ENCODE data around the gene MIAT. TPM values are rescaled to one million over a fixed set of nuclear protein-coding genes. Genes with fewer than 3 reads are reported as not detected.

MIAT gene
- total RNA-seq, 3 donors from 2014 or later (not counting 1 experiment from before 2014, with no cell fraction given), result 75.3 to 105 (median 76.3) TPM

- no peaks in the 10 kb centered on the region for H3K27me3 ChIP-seq (ENCODE audit: control insufficient read depth, insufficient read depth, low read length)
- H3K9me3 Mint-ChIP-seq, result peaks cover 0 to 3% of the 10 kb centered on the region in 2 donors
- no peak for DNase-seq
- no peak for ATAC-seq
- peaks cover 12% of the 10 kb centered on the region for H3K36me3 Mint-ChIP-seq
- intact Hi-C loops (cut with micrococcal nuclease), result no loop called here
- H3K4me3 ChIP-seq (ENCODE audit: low read length), result no peak overlapping the region
- no peaks in the 10 kb centered on the region for H3K9me3 ChIP-seq (ENCODE audit: control insufficient read depth, insufficient read depth, low read length)
- peaks cover 22% of the 10 kb centered on the region for H3K36me3 ChIP-seq (ENCODE audit: control insufficient read depth, insufficient read depth, low read length)
- TF ChIP-seq CTCF (IDR thresholded peaks at IDR 0.05), result no peak
- peak overlapping the region in 1 of 2 donors; percentile 31 for H3K27ac Mint-ChIP-seq
- H3K4me1 Mint-ChIP-seq, result peaks cover 32 to 48% of the 10 kb centered on the region in 2 donors
- H3K27ac ChIP-seq (ENCODE audit: low read length), result no peak overlapping the region
- H3K27me3 Mint-ChIP-seq (ENCODE audit: low read depth in 2 of 2), result no peaks in the 10 kb centered on the region
- no peaks in the 10 kb centered on the region for H3K4me1 ChIP-seq (ENCODE audit: control insufficient read depth, insufficient read depth, low read length)
- H3K4me3 Mint-ChIP-seq, result no peak overlapping the region
Observed at GRCh38 chr22:26700462-26700861, 43.1 kb downstream of the MIAT start.

GRCh38 chr22:26700886-26701285 is 43.5 kb downstream of the MIAT start:
- intact Hi-C loops (cut with micrococcal nuclease), result no loop called here
- no peak overlapping the region for H3K27ac ChIP-seq (ENCODE audit: low read length)
- Mint-ChIP-seq H3K4me3 (no peak overlapping the region), H3K36me3 (peaks cover 12% of the 10 kb centered on the region), H3K4me1 (peaks cover 36 to 48% of the 10 kb centered on the region in 2 donors), H3K27me3 (ENCODE audit: low read depth in 2 of 2) (no peaks in the 10 kb centered on the region), H3K27ac (no peak overlapping the region), H3K9me3 (peaks cover 0 to 3% of the 10 kb centered on the region in 2 donors)
- no peak overlapping the region for H3K4me3 ChIP-seq (ENCODE audit: low read length)
- H3K9me3 ChIP-seq (ENCODE audit: control insufficient read depth, insufficient read depth, low read length), result no peaks in the 10 kb centered on the region
- no peak for DNase-seq
- peaks cover 22% of the 10 kb centered on the region for H3K36me3 ChIP-seq (ENCODE audit: control insufficient read depth, insufficient read depth, low read length)
- no peaks in the 10 kb centered on the region for H3K4me1 ChIP-seq (ENCODE audit: control insufficient read depth, insufficient read depth, low read length)
- no peak for TF ChIP-seq CTCF (IDR thresholded peaks at IDR 0.05)
- 93% methylated on average over 4 of the region's 4 CpGs for WGBS (ENCODE audit: insufficient coverage)
- no peak for ATAC-seq
- no peaks in the 10 kb centered on the region for H3K27me3 ChIP-seq (ENCODE audit: control insufficient read depth, insufficient read depth, low read length)

- H3K36me3 ChIP-seq (ENCODE audit: control insufficient read depth, insufficient read depth, low read length), result peaks cover 22% of the 10 kb centered on the region
- no peak for ATAC-seq
- DNase-seq, result no peak
- no peak overlapping the region for H3K4me3 Mint-ChIP-seq
- no peaks in the 10 kb centered on the region for H3K27me3 ChIP-seq (ENCODE audit: control insufficient read depth, insufficient read depth, low read length)
- no peaks in the 10 kb centered on the region for H3K9me3 ChIP-seq (ENCODE audit: control insufficient read depth, insufficient read depth, low read length)
- H3K4me1 Mint-ChIP-seq, result peaks cover 38 to 47% of the 10 kb centered on the region in 2 donors
- no peaks in the 10 kb centered on the region for H3K4me1 ChIP-seq (ENCODE audit: control insufficient read depth, insufficient read depth, low read length)
- H3K9me3 Mint-ChIP-seq, result peaks cover 0 to 3% of the 10 kb centered on the region in 2 donors
- H3K27me3 Mint-ChIP-seq (ENCODE audit: low read depth in 2 of 2), result no peaks in the 10 kb centered on the region
- no peak overlapping the region for H3K4me3 ChIP-seq (ENCODE audit: low read length)
- intact Hi-C loops (cut with micrococcal nuclease), result no loop called here
- no peak overlapping the region for H3K27ac ChIP-seq (ENCODE audit: low read length)
- peaks cover 12% of the 10 kb centered on the region for H3K36me3 Mint-ChIP-seq
- no peak for TF ChIP-seq CTCF (IDR thresholded peaks at IDR 0.05)
- 86% methylated on average over 1 of the region's 1 CpG for WGBS (ENCODE audit: insufficient coverage)
- H3K27ac Mint-ChIP-seq, result no peak overlapping the region
Observed at GRCh38 chr22:26701323-26701722, 43.9 kb downstream of the MIAT start.
